HG03378 (cell line): ENCODE results near the gene MYCBPAP.

Source experiments
- ATAC-seq: cut with Tn5 transposase; IDR thresholded peaks from one replicate; pipeline ENCODE4 v1.9.1; 2021; ENCODE audit warnings: mild to moderate bottlenecking, moderate library complexity; ENCODE audit not compliant: unreplicated experiment

The MYCBPAP gene

DNA sequence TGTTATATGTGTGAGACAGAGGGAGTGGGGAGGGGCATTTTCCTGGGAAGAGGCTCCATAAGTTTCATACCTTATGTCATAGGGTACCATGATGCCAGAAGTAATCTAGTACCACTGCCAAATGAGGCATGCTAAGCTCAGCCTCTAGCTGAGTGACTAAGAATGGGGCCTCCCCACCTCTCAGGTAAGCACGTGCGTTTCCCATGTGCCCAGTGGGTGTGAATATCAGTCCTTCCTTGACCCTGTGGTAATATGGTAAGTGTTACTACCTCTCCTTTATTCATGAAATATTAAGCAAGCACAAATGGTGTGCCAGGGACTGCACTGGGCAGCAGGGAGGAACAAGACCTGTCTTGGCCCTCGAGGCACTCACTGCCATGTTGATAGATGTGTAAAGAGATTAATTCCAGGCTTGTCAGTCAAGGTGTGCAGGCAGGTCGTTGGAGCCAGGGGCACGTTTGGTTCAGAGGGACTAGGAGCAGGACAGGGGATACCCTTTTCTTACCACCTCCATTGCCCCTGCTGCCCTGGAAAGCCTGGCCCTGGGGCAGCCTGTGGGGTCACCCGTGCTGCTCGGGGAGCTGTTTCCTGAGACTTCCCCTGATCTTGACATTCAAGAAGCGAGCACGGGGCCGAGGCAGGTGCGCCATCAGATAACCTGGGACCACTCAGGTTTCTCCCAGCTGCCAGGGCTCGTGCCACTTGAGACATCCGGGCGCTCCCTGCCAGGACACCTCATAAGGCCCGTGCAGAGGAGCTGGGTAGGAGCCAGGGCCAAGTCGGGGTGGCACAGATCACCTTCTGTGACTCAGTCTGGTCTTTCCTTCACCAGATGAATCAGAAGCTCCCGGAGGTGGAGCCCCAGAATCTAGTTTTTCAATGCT is 20.8 kb upstream of the MYCBPAP start:
- no peak for ATAC-seq

DNA sequence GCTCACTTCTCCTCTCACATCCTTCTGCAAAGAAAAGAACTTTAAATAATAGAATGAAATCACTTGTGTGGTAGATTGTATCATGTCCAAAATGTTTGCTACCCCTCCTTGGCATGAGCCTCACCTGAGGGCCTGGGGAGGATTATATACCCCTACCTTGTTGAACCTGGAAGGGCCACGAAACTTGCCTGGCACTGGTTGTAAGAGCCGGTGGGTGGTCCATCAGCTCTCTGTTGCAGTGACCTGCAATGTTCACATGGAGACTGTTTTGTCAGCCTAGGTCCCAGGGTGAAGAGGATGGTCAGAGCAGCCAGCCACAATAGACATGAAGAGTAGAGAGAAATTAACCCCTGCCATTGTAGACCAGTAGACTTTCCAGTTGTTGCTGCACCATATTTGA is 19.4 kb upstream of the MYCBPAP start:
- no peak for ATAC-seq

DNA sequence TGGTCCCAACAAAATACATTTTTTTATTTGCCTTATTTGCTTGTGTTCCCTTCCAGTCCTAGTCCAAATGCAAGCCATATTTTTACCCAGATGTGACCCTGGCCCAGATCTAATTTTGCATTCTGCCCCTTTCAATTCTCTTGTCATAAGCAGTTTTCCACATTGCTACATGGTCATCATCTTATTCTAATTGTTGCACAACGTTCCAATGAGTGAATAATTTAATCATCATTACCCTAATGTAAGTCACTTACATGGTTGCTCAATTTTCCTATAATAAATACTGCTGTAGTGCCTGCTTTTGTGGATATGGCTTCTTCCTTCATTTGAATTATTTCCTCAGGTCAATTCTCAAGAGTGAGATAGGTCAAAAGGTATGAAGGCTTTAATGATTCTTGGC is 16.7 kb upstream of the MYCBPAP start:
- ATAC-seq = no peak

DNA sequence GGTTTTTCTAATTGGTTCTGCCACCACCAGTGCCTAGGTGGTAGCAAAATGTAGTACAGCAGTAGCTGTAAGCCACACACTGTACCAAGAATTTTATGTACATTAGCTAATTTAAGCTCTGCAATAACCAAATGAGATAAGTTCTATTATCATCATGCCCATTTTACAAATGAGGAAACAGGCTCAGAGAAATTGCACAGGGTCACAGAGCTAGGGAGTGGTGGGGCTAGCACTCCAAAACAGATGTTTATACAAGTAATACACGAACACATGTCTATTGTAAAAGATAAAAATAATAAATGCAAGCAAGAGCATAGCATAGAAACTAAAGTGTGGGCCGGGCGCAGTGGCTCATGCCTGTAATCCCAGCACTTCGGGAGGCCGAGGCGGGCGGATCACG is 16.0 kb upstream of the MYCBPAP start:
- no peak for ATAC-seq

DNA sequence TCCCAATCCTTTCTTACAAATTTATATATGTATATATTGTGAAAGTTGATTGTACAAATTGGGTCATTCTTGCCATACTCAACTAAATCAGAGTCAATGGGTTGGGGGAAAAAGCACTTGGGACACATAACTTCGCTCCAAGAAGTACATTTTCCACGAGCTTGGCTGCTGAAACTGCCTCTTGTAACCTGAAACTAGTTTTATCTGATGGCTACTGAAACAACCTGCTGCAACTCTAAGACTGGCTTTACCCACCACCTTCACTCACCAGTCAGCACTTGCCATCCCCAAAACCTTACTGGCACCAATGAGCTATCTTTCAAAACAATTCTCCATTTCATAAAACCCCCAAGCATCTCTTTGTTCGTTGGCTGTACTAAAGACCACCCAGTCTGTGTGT is 14.5 kb upstream of the MYCBPAP start:
- ATAC-seq = no peak

DNA sequence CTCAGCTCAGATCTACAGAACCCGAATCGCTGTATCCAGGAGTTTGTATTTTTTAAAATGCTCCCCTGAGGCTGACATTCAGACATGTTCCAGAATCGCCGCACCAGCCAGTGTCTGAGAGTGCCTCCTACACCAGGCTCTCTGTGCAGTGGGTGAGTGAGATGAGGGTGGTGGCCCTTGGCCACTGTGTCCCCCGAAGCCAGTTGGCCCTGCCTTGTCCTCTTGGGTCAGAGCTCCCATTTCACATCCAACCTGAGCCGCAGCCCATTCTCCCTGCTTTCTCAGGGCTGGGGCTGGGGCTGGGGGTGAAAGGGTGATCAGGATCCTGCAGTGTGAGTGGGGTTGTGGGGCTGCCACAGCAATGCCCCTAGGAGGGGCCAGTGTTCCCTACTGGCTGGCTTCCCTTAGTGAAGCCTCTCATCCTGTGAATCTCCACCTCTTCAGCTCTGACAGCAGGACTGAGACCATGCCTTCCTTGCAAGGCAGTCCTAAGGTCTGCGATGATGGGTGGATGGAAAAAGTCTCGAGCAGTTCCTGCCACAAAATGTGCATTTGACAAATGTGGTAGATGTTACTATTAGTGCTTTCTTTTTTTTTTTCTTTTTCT is 12.9 kb upstream of the MYCBPAP start:
- no peak for ATAC-seq

DNA sequence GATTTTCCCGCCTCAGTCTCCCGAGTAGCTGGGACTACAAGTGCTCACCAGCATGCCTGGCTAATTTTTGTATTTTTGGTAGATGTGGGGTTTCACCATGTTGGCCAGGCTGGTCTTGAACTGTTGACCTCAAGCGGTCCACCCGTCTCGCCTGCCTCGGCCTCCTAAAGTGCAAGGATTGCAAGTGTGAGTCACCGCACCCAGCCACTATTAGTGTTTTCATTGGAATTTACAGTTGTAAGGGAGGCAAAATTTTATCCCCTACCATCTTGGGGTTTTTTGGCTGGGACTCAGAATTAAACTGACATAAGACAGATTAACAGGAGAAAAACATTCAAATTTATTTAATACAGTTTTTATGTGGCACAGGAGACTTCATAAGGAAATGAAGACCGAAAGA is 12.3 kb upstream of the MYCBPAP start:
- ATAC-seq = no peak

DNA sequence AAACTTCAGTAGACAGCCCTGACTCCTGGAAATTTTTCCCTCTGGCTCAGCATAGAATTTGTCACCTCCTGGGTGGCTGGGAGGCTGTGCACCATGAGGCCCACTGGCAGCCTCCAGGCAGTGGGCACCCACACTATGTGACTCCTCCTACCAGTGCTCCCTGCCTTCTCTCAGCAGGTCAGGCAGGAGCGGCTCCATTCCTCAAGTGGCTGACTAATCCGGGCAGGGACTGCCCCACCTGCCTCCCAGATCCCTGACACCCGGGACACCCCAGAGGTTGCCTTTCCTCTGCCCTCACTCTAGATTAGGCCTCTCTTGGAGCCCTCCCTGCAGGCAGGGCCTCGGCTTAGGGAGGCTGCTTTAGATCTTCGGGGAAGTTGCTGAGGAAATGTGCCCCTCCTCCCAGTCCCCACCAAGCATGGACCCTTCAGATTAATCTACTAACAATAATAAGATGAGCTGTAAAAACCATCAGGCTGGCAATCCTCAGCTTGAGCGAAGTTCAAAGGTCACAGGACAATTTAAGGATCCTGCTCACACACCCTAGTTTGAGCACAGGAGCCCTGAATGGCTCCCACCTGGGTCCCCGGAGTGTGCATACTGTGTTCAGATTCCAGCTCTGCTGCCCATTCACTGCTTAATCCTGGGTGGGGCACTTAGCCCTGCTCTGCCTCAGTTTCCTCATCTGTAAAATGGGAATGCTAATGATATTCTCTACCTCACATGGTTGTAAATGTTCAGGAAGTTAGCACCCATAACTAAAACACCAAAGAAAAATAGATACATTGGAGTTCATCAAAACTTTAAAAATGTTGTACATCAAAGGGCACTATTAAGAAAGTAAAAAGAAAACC is 10.0 kb upstream of the MYCBPAP start:
- no peak for ATAC-seq

DNA sequence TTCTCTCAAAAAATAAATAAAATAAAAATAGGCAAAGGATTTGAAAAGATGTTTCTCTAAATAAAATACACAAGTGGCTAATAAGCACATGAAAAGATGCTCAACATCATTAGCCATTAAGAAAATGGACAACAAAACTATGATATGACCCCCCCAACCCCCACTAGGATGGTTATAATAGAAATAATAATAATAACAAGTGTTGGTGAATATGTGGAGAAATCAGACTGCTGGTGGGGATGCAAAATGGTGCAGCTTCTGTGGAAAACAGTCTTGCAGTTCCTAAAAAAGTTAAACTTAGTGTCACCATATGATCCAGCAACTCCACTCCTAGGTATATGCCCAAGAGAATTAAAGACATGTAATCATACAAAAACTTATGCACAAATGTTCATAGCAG is 9.0 kb upstream of the MYCBPAP start:
- no peak for ATAC-seq

DNA sequence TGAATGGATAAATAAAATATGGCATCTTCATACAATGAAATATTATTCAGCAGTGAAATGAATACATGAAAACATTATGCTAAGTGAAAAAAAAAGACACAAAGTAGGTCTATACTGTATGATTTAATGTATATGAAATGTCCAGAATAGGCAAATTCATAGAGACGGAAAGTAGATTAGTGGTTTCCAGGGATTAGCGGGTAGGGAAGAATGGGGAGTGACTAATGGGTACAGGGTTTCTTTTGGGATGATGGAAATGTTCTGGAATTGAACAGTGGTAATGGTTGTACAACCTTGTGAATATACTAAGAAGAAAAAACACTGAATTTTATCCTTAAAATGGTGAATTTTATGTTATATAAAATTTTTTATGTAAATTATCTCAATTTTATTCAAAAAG is 8.5 kb upstream of the MYCBPAP start:
- no peak for ATAC-seq

DNA sequence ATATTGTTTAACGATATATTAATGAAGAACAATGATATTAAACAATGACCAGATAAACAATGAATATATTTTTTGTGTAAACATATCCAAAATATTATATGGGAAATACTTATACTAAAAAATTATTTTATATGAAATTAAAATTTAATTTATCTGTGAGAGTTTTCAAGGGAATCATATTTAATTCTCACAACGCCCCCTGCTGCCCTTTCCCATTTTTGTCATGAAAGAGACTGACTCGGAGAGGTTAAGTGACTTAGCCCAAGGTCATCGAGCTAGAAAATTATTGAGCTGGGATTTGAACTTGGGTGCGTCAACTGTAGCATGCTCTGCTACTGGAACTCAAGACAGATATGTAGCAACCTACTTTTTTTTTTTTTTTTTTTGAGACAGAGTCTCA is 7.2 kb upstream of the MYCBPAP start:
- no peak for ATAC-seq

DNA sequence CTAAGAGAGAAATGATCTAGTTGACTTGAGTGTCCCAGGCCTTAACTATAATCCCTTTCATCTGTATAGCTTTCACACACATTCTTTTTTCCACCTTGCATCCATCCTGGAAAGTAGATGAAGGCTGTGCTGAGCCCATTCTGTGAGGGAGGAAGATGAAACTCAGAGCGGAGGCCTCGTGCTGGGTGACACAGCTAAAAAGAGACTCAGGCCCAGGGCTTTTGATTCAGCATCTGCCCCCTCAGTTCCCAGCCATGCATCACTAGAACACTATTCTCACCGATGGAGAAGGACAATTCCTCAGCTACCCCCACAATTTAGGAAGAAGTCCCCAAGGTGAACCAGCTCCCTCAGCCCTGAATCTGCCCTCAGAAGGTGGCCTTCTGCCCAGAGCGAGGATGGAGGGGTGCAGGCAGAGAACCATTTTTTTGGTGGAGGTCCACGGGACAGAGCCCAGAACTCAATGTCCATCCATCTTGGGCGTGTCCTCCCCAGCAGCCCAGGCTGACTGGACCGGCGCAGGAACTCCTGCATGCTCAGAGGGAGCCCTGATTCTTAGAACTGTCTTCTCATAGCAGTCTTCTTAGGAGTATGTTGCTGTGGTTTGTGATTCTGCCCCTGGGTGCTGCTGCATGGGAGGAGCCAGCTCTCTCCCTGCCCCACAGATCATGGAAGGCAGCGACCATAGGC is 5.8 kb upstream of the MYCBPAP start:
- ATAC-seq = no peak

DNA sequence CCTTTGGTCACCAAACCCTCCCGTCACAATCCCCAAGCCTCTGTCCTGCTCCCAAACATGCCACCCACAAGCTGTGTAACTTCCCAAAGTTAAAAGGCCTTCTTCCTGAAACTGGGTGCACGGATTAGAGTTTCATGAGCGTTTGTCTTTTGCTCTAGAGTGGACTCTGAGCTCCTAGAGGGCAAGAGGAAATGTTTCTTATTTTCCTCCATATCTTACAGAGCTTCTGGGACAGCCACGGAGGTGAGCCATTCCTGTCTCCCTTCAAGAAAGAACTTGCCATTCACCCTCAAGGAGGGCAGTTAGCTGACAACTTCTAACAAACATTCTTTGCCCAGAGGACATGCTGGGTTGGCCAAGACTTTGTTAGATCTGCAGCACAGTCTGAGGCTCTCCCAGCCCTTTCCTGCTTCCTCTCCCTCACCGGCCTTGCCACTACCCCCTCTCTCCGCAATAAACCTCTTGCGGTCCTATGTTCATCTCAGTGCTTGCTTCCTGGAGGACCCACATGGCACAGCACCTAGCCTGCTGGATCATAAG is 2.6 kb upstream of the MYCBPAP start:
- ATAC-seq = no peak

DNA sequence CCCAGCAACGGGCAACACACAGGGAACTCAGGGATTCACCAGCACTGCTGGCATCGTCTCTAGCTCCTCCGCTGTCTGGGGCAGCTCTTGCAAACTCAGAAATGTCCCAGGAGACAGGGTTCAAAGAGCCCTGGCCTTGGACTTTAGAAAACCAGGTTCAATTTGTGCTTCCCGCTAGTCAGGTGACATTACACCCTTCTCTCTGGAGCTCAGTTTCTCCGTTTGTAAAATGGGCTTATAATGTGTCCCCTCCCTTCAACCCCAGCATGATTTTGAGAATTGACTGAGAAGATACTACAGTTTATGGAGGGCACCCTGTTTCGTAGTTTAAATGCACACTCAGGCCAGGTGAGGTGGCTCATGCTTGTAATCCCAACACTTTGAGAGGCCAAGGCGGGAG is 1.9 kb upstream of the MYCBPAP start:
- ATAC-seq = no peak

DNA sequence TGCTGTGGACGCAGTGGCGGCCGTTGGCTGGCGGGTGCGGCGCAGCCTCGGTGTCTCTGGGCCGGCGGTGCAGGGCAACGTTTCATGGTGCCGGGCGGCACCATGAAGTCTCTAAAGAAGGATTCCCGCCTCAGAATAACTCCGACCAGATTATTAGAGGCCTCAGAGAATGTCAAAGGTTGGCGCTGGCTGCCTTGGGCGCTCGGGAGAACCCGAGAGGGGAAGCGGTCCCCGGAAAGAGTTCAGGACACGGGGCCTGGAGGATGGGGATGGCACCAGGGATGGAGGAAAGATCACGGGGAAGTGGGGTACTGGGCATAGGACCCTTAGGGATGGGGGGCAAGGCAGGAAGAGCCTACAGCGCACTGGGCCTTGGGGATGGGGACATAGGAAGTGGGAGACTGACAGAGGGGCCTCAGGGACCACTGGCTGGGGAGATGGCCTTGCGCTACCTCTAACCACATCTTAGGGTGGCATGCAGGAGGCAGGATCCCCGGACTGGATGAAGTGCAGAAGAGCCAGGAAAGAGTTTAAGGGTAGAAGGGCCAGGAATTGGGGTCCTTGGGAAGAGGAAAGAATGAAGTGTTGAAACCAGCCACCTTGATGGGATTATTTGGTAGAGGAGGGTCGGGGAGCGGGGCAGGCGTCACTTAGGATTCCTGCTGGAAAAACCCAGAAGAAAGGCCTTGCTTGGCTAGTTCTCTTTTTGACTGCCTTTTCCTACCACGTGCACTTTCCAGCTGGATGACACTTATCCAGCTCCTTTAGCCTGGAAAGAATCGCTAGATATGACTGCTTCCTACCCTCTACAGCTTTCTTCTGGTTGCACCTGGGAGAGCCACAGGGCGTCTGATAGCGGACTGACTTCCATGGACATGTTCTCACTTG is 578 bp downstream of the MYCBPAP start:
- no peak for ATAC-seq

DNA sequence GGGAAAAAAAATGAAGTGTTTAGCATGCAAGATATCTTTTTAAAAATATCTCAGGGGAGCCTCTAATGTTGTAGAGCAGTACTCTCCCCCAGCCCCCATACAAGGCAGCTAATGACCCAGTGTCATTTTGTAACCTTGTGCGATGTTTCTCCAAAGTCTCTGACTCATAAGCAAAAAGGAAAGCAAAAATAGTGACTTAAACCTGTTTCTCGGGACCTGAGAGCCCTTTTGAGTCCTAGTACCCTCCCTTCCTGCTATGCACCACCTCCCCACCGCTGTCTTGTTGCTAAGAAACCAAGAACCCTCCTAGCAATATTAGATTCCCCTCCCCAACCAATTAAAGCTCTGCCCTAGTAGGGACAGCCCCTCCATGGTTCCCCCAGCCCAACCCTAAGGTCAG is 2.8 kb downstream of the MYCBPAP start:
- peak; percentile 83 for ATAC-seq

DNA sequence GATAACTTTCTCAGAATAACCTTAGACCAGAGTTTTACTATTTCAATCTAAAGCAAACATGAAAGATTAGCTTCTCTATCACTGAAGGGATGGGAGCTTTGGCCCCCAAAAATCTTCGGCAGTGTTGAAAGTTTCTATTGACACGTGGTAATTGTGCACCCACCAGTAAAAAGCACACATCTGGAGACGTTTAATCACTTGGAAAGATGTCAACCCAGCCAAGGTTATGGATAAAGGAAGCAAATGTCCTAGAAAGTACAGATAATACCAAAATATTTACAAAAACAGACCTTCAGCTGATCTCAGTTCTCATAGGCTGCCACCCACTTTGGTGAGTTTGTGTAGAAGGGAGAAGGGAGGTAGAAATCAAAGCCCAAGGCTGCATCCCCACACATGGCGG is 5.3 kb downstream of the MYCBPAP start:
- ATAC-seq = no peak

DNA sequence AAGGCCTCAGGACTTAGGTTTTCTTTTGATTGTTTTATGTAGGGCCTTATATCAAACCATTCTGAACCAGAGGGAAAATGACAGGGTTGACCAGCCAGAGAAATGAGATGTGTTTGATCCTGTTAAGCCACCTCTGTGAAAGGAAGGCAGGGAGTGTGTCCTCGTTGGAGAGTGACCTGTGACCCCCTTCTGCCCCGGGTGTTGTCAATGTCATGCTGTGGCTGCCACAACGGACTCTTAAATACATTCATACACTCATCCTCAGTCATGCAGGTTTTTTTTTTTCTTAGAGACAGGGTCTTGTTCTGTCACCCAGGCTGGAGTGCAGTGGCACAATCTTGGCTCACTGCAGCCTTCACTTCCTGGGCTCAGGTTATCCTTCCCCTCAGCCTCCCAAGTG is 6.1 kb downstream of the MYCBPAP start:
- no peak for ATAC-seq

DNA sequence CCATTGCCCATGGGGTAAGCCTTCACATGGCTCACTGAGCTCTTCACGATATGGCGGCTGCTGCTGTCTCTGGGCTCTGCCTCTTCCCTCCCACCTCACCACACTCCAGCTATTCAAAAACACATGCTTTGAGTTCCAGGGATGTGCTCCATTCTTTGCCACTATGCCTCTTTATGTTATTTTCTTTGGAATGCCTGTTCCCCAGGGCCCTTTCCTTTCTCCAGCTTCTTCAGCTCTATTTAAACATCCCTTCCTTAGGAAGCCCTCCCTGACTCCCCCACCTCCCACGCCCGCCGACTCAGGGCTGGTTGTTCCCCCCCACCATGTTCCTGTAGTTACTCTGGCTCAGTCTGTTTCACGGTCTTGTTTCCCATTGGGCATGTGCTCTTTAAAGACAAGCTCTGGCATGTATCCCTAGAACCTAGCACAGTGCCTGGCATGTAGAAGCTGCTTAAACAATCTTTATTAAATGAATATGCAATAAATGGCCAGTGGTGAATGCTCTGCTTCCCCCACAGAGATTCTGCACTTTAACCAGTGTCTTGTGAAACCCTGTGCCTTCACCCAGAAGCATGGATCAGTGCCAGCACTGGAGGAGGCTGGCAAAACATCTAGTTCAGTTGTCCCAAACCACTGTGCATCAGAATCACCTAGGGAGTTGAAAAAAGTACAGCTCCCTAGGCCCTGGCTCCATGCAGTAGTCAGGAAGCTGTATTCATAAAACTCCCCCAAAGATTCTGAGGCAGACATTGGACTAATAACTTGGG is 6.9 kb downstream of the MYCBPAP start:
- no peak for ATAC-seq
